ENCODE data around the gene OR4K5. TPM values are rescaled to one million over a fixed set of nuclear protein-coding genes. Genes with fewer than 3 reads are reported as not detected.

OR4K5 gene
- total RNA-seq: not detected
- polyA plus RNA-seq (2013, experiment 1 of 2): not detected
- not detected for polyA plus RNA-seq (2013, experiment 2 of 2)
- 0 reads per million in 172 experiments for total RNA-seq

DNA sequence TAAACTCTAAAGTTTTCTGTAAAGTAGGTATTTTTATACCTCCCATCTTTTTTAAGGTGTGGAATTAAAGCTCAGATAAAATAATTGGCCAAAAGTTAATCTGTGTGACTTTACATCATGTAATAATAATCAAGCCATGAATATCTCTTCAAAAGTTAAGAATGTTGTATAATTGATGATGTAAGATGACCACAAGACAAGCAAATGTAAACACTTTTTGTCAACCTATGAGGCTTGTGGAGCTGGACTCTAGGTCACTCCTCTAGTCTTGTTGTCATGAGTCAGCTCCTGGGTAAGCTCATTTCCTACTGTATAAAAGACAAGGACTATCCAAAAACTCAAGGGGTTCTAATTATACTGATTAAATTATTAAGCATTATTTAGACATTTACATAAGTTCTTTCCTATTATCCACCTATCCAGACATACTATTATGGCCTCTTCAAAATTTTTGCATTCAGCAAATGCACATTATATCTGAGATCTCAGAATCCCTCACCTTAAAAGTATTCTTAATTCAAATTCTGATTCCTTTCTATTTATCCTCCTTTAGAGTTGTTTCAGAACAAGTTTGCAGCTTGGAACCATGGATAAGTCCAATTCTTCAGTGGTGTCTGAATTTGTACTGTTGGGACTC lies at the start of gene OR4K5:
TSS of gene OR4K5 (plus strand) at position 587 of the 637 bp plus-strand sequence. CDS start at position 587, 0 bp downstream.
- no peak for TF ChIP-seq CTCF (IDR thresholded peaks at IDR 0.05)
- Mint-ChIP-seq H3K27ac (no peak within 1 kb of the TSS), H3K9me3 (no peaks in the 10 kb centered on the region), H3K4me3 (no peak within 1 kb of the TSS), H3K4me1 (ENCODE audit: low read depth) (no peaks in the 10 kb centered on the region), H3K36me3 (ENCODE audit: low read depth) (no peaks in the 10 kb centered on the region), H3K27me3 (no peaks in the 10 kb centered on the region)
- intact Hi-C loops (cut with DNase I, micrococcal nuclease): no loop called here
- POLR2A ChIA-PET: no interaction called here
- Histone ChIP-seq H3K9me3 (ENCODE audit: control insufficient read depth in 1 of 2, insufficient read depth in 1 of 2, low read length in 2 of 2) (no peaks in the 10 kb centered on the region), H3K4me1 (ENCODE audit: insufficient read depth, low read length) (no peaks in the 10 kb centered on the region), H3K4me3 (ENCODE audit: low read length) (no peak within 1 kb of the TSS), H3K27me3 (ENCODE audit: control insufficient read depth in 1 of 2, insufficient read depth in 2 of 2, low read length in 2 of 2) (no peaks in the 10 kb centered on the region), H3K27ac (ENCODE audit: low read depth in 1 of 2, low read length in 2 of 2) (no peak within 1 kb of the TSS), H3K36me3 (ENCODE audit: insufficient read depth, low read length) (no peaks in the 10 kb centered on the region)
- CTCF ChIA-PET: interaction anchor here (1.3 kb wide), 1 partner anchor 13 kb away, joined by 3 read pairs; no protein-coding TSS in a partner anchor
- no peak for DNase-seq
- ATAC-seq (ENCODE audit: poor library complexity): no peak

DNA sequence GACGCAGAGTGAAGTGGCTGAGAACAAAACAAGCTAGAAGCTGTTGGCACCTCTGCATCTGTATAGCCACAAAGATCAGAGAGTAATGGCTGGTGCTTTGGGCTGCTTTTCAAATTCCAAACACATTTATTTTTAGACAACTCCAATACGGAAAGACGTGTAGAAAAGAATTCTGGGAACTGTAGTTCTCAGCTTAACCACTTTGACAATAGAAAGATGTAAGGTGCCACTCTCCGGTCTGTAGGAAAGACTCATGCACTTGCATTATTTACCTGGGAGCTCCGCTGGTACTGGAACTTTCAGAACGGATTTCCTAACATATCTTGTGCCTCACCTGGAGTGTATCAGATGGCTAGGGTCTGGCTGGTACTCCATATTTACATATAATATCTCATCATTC lies 47.2 kb upstream of the OR4K5 start:
- Mint-ChIP-seq H3K4me3 (no peak overlapping the region), H3K4me1 (ENCODE audit: low read depth) (no peaks in the 10 kb centered on the region), H3K9me3 (no peaks in the 10 kb centered on the region), H3K27ac (no peak overlapping the region), H3K36me3 (ENCODE audit: low read depth) (no peaks in the 10 kb centered on the region), H3K27me3 (no peaks in the 10 kb centered on the region)
- intact Hi-C loops (cut with DNase I, micrococcal nuclease): no loop called here
- no peaks in the 10 kb centered on the region for H3K4me1 ChIP-seq (ENCODE audit: insufficient read depth, low read length)
- TF ChIP-seq CTCF (IDR thresholded peaks at IDR 0.05): no peak
- H3K36me3 ChIP-seq (ENCODE audit: insufficient read depth, low read length): no peaks in the 10 kb centered on the region
- H3K9me3 ChIP-seq (ENCODE audit: control insufficient read depth in 1 of 2, insufficient read depth in 1 of 2, low read length in 2 of 2): no peaks in the 10 kb centered on the region
- ChIA-PET CTCF (interaction anchor here (0.8 kb wide), 1 partner anchor 46 kb away, joined by 3 read pairs; no protein-coding TSS in a partner anchor), POLR2A (no interaction called here)
- ATAC-seq (ENCODE audit: poor library complexity) (no peak), DNase-seq (no peak)
- no peak overlapping the region for H3K27ac ChIP-seq (ENCODE audit: low read depth in 1 of 2, low read length in 2 of 2)
- no peaks in the 10 kb centered on the region for H3K27me3 ChIP-seq (ENCODE audit: control insufficient read depth in 1 of 2, insufficient read depth in 2 of 2, low read length in 2 of 2)
- H3K4me3 ChIP-seq (ENCODE audit: low read length): no peak overlapping the region

- Histone ChIP-seq H3K27ac (ENCODE audit: low read depth in 1 of 2, low read length in 2 of 2) (no peak within 1 kb of the TSS), H3K27me3 (ENCODE audit: control insufficient read depth in 1 of 2, insufficient read depth in 2 of 2, low read length in 2 of 2) (no peaks in the 10 kb centered on the region), H3K4me1 (ENCODE audit: insufficient read depth, low read length) (no peaks in the 10 kb centered on the region), H3K36me3 (ENCODE audit: insufficient read depth, low read length) (no peaks in the 10 kb centered on the region), H3K9me3 (ENCODE audit: control insufficient read depth in 1 of 2, insufficient read depth in 1 of 2, low read length in 2 of 2) (no peaks in the 10 kb centered on the region), H3K4me3 (ENCODE audit: low read length) (no peak within 1 kb of the TSS)
- H3K4me3 Mint-ChIP-seq: no peak within 1 kb of the TSS
- H3K4me1 Mint-ChIP-seq (ENCODE audit: low read depth): no peaks in the 10 kb centered on the region
- ChIA-PET POLR2A (no interaction called here), CTCF (no interaction called here)
- TF ChIP-seq CTCF (IDR thresholded peaks at IDR 0.05): no peak
- ATAC-seq (ENCODE audit: poor library complexity) (no peak), DNase-seq (no peak)
- intact Hi-C loops (cut with DNase I, micrococcal nuclease): no loop called here
- H3K9me3 Mint-ChIP-seq: no peaks in the 10 kb centered on the region
- H3K27me3 Mint-ChIP-seq: no peaks in the 10 kb centered on the region
- no peak within 1 kb of the TSS for H3K27ac Mint-ChIP-seq
- no peaks in the 10 kb centered on the region for H3K36me3 Mint-ChIP-seq (ENCODE audit: low read depth)
These were observed 45.6 kb upstream of the OR4K5 start, which contains the start of gene OR4K2 for GRCh38 chr14:19874842-19875241. TSS of gene OR4K2 (plus strand) at chr14:19875142. CDS start at chr14:19876268, 1,126 bp downstream.

Measured in CD4-positive, alpha-beta T cell (primary cell).